Measurements from ENCODE around the gene SEMA5B. TPM values are rescaled to one million over a fixed set of nuclear protein-coding genes. Genes with fewer than 3 reads are reported as not detected.

The SEMA5B gene
- total RNA-seq, 1 experiment from 2014 or later, result 0.04 TPM

- no TSS peak for BruUV-seq (replicated peaks)
- intact Hi-C loops (cut with micrococcal nuclease), result no loop called here
- no peak overlapping the region for H3K4me3 ChIP-seq (ENCODE audit: low read length)
- H3K36me3 ChIP-seq (ENCODE audit: low read depth, low read length), result no peaks in the 10 kb centered on the region
- no peak overlapping the region for H3K4me2 ChIP-seq (ENCODE audit: low read length)
- ATAC-seq (no peak), DNase-seq (no peak)
- ChIA-PET POLR2A (ENCODE audit: unreplicated experiment) (no interaction called here), CTCF (no interaction called here)
- H3K27me3 ChIP-seq (ENCODE audit: low read length), result no peaks in the 10 kb centered on the region; the same call in 1 of the 2 replicates
- no peaks in the 10 kb centered on the region for H3K4me1 ChIP-seq (ENCODE audit: insufficient read depth, low read length)
- H4K20me1 ChIP-seq (ENCODE audit: low read length), result no peaks in the 10 kb centered on the region
- H3F3A ChIP-seq (ENCODE audit: low read length, unreplicated experiment), result no peaks in the 10 kb centered on the region
- H3K79me2 ChIP-seq (ENCODE audit: low read length), result no peaks in the 10 kb centered on the region
- H3K27ac ChIP-seq (ENCODE audit: low read length), result no peak overlapping the region
- H2AFZ ChIP-seq (ENCODE audit: low read length), result no peak overlapping the region
- no peaks in the 10 kb centered on the region for H3K9me2 ChIP-seq (replicated peaks; ENCODE audit: low read length)
- TF ChIP-seq CTCF (conservative IDR thresholded peaks at IDR 0.05; ENCODE audit: low read depth, low read length), result no peak
- no peak for TF ChIP-seq EZH2phosphoT487 (IDR thresholded peaks at IDR 0.05; ENCODE audit: borderline replicate concordance, low read length)
- no peak for TF ChIP-seq EZH2 (IDR thresholded peaks at IDR 0.05; ENCODE audit: low read length, unreplicated experiment)
- no peaks in the 10 kb centered on the region for H3K9me3 ChIP-seq (ENCODE audit: low read length)
- H3K9ac ChIP-seq (ENCODE audit: low read length), result no peak overlapping the region
These were observed 119.3 kb downstream of the SEMA5B start for GRCh38 chr3:122908251-122908650.

- Histone ChIP-seq H3K9me2 (replicated peaks; ENCODE audit: low read length) (no peaks in the 10 kb centered on the region), H3K36me3 (ENCODE audit: low read depth, low read length) (no peaks in the 10 kb centered on the region), H3K9ac (ENCODE audit: low read length) (no peak overlapping the region), H3F3A (ENCODE audit: low read length, unreplicated experiment) (no peaks in the 10 kb centered on the region), H3K27me3 (ENCODE audit: low read length) (no peaks in the 10 kb centered on the region; the same call in 1 of the 2 replicates), H3K4me1 (ENCODE audit: insufficient read depth, low read length) (no peaks in the 10 kb centered on the region), H3K4me2 (ENCODE audit: low read length) (no peak overlapping the region), H3K9me3 (ENCODE audit: low read length) (no peaks in the 10 kb centered on the region), H3K79me2 (ENCODE audit: low read length) (no peaks in the 10 kb centered on the region), H2AFZ (ENCODE audit: low read length) (no peak overlapping the region), H3K4me3 (ENCODE audit: low read length) (no peak overlapping the region), H4K20me1 (ENCODE audit: low read length) (no peaks in the 10 kb centered on the region), H3K27ac (ENCODE audit: low read length) (no peak overlapping the region)
- DNase-seq (no peak), ATAC-seq (no peak)
- CTCF ChIA-PET, result no interaction called here
- TF ChIP-seq EZH2 (IDR thresholded peaks at IDR 0.05; ENCODE audit: low read length, unreplicated experiment) (no peak), CTCF (conservative IDR thresholded peaks at IDR 0.05; ENCODE audit: low read depth, low read length) (no peak), EZH2phosphoT487 (IDR thresholded peaks at IDR 0.05; ENCODE audit: borderline replicate concordance, low read length) (no peak)
- POLR2A ChIA-PET (ENCODE audit: unreplicated experiment), result no interaction called here
- intact Hi-C loops (cut with micrococcal nuclease), result no loop called here
- BruUV-seq (replicated peaks), result no TSS peak
These were observed 120.1 kb downstream of the SEMA5B start for GRCh38 chr3:122907471-122907870.

- ATAC-seq, result no peak
- Histone ChIP-seq H3K9me2 (replicated peaks; ENCODE audit: low read length) (no peaks in the 10 kb centered on the region), H4K20me1 (ENCODE audit: low read length) (no peaks in the 10 kb centered on the region), H3K9me3 (ENCODE audit: low read length) (no peaks in the 10 kb centered on the region), H3F3A (ENCODE audit: low read length, unreplicated experiment) (no peaks in the 10 kb centered on the region), H3K4me2 (ENCODE audit: low read length) (no peak overlapping the region), H2AFZ (ENCODE audit: low read length) (no peak overlapping the region), H3K27ac (ENCODE audit: low read length) (no peak overlapping the region), H3K27me3 (ENCODE audit: low read length) (peaks cover 5% of the 10 kb centered on the region; the same call in 1 of the 2 replicates), H3K4me3 (ENCODE audit: low read length) (no peak overlapping the region), H3K79me2 (ENCODE audit: low read length) (no peaks in the 10 kb centered on the region), H3K4me1 (ENCODE audit: insufficient read depth, low read length) (no peaks in the 10 kb centered on the region; the same call in 1 of the 2 replicates), H3K9ac (ENCODE audit: low read length) (no peak overlapping the region), H3K36me3 (ENCODE audit: low read depth, low read length) (no peaks in the 10 kb centered on the region)
- BruUV-seq (replicated peaks), result no TSS peak
- TF ChIP-seq EZH2 (IDR thresholded peaks at IDR 0.05; ENCODE audit: low read length, unreplicated experiment), result no peak
- ChIA-PET POLR2A (ENCODE audit: unreplicated experiment) (no interaction called here), CTCF (no interaction called here)
- no peak for DNase-seq
- intact Hi-C loops (cut with micrococcal nuclease), result no loop called here
These were observed 124.4 kb downstream of the SEMA5B start for GRCh38 chr3:122903171-122903570.

Measured in PC-3 (cell line).